GM12872 (cell line): ENCODE measurements around the gene ERMAP.

Experiments used
- CTCF ChIP-seq: IDR thresholded peaks from 3 replicates; pipeline ENCODE4 v1.5.1; 2011; ENCODE audit warnings: low read depth, mild to moderate bottlenecking, low read length, moderate library complexity; ENCODE audit not compliant: insufficient read depth

The ERMAP gene

GRCh38 chr1:42815941-42816584 is 859 bp upstream of the ERMAP start:
- no peak for TF ChIP-seq CTCF

GRCh38 chr1:42817440-42817767 is 482 bp downstream of the ERMAP start:
- TF ChIP-seq CTCF: no peak

GRCh38 chr1:42817976-42818375 is 1.1 kb downstream of the ERMAP start:
- no peak for TF ChIP-seq CTCF

- no peak for TF ChIP-seq CTCF
Observed at GRCh38 chr1:42820813-42821212, 3.9 kb downstream of the ERMAP start.

DNA sequence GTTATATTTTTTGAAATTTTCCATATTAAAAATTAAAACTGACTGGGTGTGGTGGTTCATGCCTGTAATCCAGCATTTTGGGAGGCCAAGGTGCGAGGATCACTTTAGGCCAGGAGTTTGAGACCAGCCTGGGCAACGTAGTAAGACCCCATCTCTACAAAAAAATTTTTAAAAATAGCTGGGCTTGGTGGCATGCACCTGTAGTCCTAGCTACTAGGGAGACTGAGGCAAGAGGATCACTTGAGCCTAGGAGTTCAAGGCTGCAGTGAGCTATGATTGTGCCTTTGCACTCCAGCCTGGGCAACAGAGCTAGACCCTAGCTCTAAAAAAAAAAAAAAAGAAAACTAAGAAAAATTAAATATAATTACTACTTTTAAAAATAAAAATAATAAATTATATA is 4.8 kb downstream of the ERMAP start:
- TF ChIP-seq CTCF: no peak

GRCh38 chr1:42822800-42823392 is 6.0 kb downstream of the ERMAP start:
- TF ChIP-seq CTCF: no peak

- no peak for TF ChIP-seq CTCF
Observed at GRCh38 chr1:42824481-42825035, 7.6 kb downstream of the ERMAP start.
